ENCODE measurements around the gene ANK3.

ANK3 gene

GRCh38 chr10:60389413-60390025, at the start of gene ANK3:
ANK3 (minus strand) TSS chr10:60389875; CDS start chr10:60389538, 337 bp downstream.
- H3K4me3 ChIP-seq (ENCODE audit: low read depth in 1 of 5, low read length in 5 of 5): no peak within 1 kb of the TSS
- no peaks in the 10 kb centered on the region for H3K36me3 ChIP-seq (ENCODE audit: control insufficient read depth in 5 of 5, insufficient read depth in 5 of 5, low read length in 5 of 5)
- H3K9ac ChIP-seq (ENCODE audit: low read length in 5 of 5): no peak within 1 kb of the TSS
- no peak within 1 kb of the TSS for H3K27ac ChIP-seq (ENCODE audit: low read depth, low read length)
- H3K27me3 ChIP-seq (ENCODE audit: control insufficient read depth in 5 of 5, insufficient read depth in 4 of 5, low read length in 5 of 5): no peaks in the 10 kb centered on the region
- peaks cover 0 to 18% (median 7%) of the 10 kb centered on the region in 5 donors for H3K4me1 ChIP-seq (ENCODE audit: control insufficient read depth in 5 of 5, insufficient read depth in 5 of 5, low read length in 5 of 5)
- no peaks in the 10 kb centered on the region for H3K9me3 ChIP-seq (ENCODE audit: control insufficient read depth in 5 of 5, low read length in 5 of 5)

- Histone ChIP-seq H3K9me3 (ENCODE audit: control insufficient read depth in 5 of 5, low read length in 5 of 5) (no peaks in the 10 kb centered on the region), H3K4me1 (ENCODE audit: control insufficient read depth in 5 of 5, insufficient read depth in 5 of 5, low read length in 5 of 5) (no peaks in the 10 kb centered on the region), H3K9ac (ENCODE audit: low read length in 5 of 5) (no peak overlapping the region), H3K4me3 (ENCODE audit: low read depth in 1 of 5, low read length in 5 of 5) (no peak overlapping the region), H3K36me3 (ENCODE audit: control insufficient read depth in 5 of 5, insufficient read depth in 5 of 5, low read length in 5 of 5) (no peaks in the 10 kb centered on the region), H3K27me3 (ENCODE audit: control insufficient read depth in 5 of 5, insufficient read depth in 4 of 5, low read length in 5 of 5) (no peaks in the 10 kb centered on the region), H3K27ac (ENCODE audit: low read depth, low read length) (no peak overlapping the region)
These were observed 44.9 kb upstream of the ANK3 start for GRCh38 chr10:60434418-60435046.

GRCh38 chr10:60433684-60434083, 44.0 kb upstream of the ANK3 start:
- no peak overlapping the region for H3K27ac ChIP-seq (ENCODE audit: low read depth, low read length)
- H3K27me3 ChIP-seq (ENCODE audit: control insufficient read depth in 5 of 5, insufficient read depth in 4 of 5, low read length in 5 of 5): no peaks in the 10 kb centered on the region
- no peaks in the 10 kb centered on the region for H3K36me3 ChIP-seq (ENCODE audit: control insufficient read depth in 5 of 5, insufficient read depth in 5 of 5, low read length in 5 of 5)
- no peak overlapping the region for H3K4me3 ChIP-seq (ENCODE audit: low read depth in 1 of 5, low read length in 5 of 5)
- H3K9ac ChIP-seq (ENCODE audit: low read length in 5 of 5): no peak overlapping the region
- no peaks in the 10 kb centered on the region for H3K4me1 ChIP-seq (ENCODE audit: control insufficient read depth in 5 of 5, insufficient read depth in 5 of 5, low read length in 5 of 5)
- no peaks in the 10 kb centered on the region for H3K9me3 ChIP-seq (ENCODE audit: control insufficient read depth in 5 of 5, low read length in 5 of 5)

- Histone ChIP-seq H3K9ac (ENCODE audit: low read length in 5 of 5) (no peak overlapping the region), H3K36me3 (ENCODE audit: control insufficient read depth in 5 of 5, insufficient read depth in 5 of 5, low read length in 5 of 5) (no peaks in the 10 kb centered on the region), H3K9me3 (ENCODE audit: control insufficient read depth in 5 of 5, low read length in 5 of 5) (no peaks in the 10 kb centered on the region), H3K4me1 (ENCODE audit: control insufficient read depth in 5 of 5, insufficient read depth in 5 of 5, low read length in 5 of 5) (peaks cover 0 to 7% (median 0%) of the 10 kb centered on the region in 5 donors), H3K4me3 (ENCODE audit: low read depth in 1 of 5, low read length in 5 of 5) (no peak overlapping the region), H3K27ac (ENCODE audit: low read depth, low read length) (no peak overlapping the region), H3K27me3 (ENCODE audit: control insufficient read depth in 5 of 5, insufficient read depth in 4 of 5, low read length in 5 of 5) (no peaks in the 10 kb centered on the region)
These were observed 41.3 kb upstream of the ANK3 start for GRCh38 chr10:60430836-60431597.

- H3K4me3 ChIP-seq (ENCODE audit: low read depth in 1 of 5, low read length in 5 of 5): no peak overlapping the region
- no peaks in the 10 kb centered on the region for H3K9me3 ChIP-seq (ENCODE audit: control insufficient read depth in 5 of 5, low read length in 5 of 5)
- peaks cover 0 to 7% (median 0%) of the 10 kb centered on the region in 5 donors for H3K4me1 ChIP-seq (ENCODE audit: control insufficient read depth in 5 of 5, insufficient read depth in 5 of 5, low read length in 5 of 5)
- no peak overlapping the region for H3K27ac ChIP-seq (ENCODE audit: low read depth, low read length)
- H3K27me3 ChIP-seq (ENCODE audit: control insufficient read depth in 5 of 5, insufficient read depth in 4 of 5, low read length in 5 of 5): no peaks in the 10 kb centered on the region
- H3K36me3 ChIP-seq (ENCODE audit: control insufficient read depth in 5 of 5, insufficient read depth in 5 of 5, low read length in 5 of 5): no peaks in the 10 kb centered on the region
- no peak overlapping the region for H3K9ac ChIP-seq (ENCODE audit: low read length in 5 of 5)
These were observed 40.3 kb upstream of the ANK3 start for GRCh38 chr10:60430017-60430416.

DNA sequence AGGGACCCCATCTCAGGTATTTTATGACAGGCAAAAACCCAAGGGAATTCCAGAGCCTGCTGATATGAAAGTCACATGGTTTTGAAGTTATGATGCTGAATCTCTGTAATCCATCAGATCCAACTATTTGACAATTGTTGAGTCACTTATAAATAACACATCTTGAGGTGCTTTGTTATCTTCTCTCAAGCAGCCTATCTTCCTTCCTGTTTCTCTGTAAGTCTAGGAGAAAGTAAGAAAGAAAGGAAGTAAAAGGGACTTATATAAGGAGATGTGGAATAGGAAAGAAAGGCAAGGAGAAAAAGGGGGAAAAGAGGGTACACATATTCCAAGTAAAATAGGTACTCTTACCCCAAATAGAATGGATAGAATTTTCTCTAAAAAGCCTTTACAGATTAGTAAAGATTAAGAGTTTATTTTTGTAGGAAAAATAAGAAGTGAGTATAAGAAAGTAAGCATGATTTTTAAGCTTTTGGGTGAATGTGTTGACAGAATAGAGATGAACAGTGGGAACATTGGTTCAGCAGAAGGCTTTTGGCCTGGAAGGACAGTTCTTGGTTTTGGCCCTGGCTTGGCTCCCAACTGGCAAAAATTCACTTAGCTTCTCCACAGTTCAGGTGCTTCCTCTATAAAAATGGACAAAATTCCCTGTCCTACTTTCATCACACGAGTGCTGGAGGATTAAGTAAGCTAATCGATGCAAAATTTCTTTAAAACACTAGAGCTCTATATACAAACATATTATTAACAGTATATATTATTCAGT, 39.6 kb upstream of the ANK3 start:
- Histone ChIP-seq H3K9me3 (ENCODE audit: control insufficient read depth in 5 of 5, low read length in 5 of 5) (no peaks in the 10 kb centered on the region), H3K9ac (ENCODE audit: low read length in 5 of 5) (no peak overlapping the region), H3K27me3 (ENCODE audit: control insufficient read depth in 5 of 5, insufficient read depth in 4 of 5, low read length in 5 of 5) (no peaks in the 10 kb centered on the region), H3K36me3 (ENCODE audit: control insufficient read depth in 5 of 5, insufficient read depth in 5 of 5, low read length in 5 of 5) (no peaks in the 10 kb centered on the region), H3K4me1 (ENCODE audit: control insufficient read depth in 5 of 5, insufficient read depth in 5 of 5, low read length in 5 of 5) (peaks cover 0 to 7% (median 0%) of the 10 kb centered on the region in 5 donors), H3K4me3 (ENCODE audit: low read depth in 1 of 5, low read length in 5 of 5) (no peak overlapping the region), H3K27ac (ENCODE audit: low read depth, low read length) (no peak overlapping the region)

GRCh38 chr10:60428387-60428737, 38.7 kb upstream of the ANK3 start:
- H3K27me3 ChIP-seq (ENCODE audit: control insufficient read depth in 5 of 5, insufficient read depth in 4 of 5, low read length in 5 of 5): no peaks in the 10 kb centered on the region
- no peak overlapping the region for H3K27ac ChIP-seq (ENCODE audit: low read depth, low read length)
- no peak overlapping the region for H3K9ac ChIP-seq (ENCODE audit: low read length in 5 of 5)
- H3K4me1 ChIP-seq (ENCODE audit: control insufficient read depth in 5 of 5, insufficient read depth in 5 of 5, low read length in 5 of 5): peaks cover 0 to 7% (median 0%) of the 10 kb centered on the region in 5 donors
- no peaks in the 10 kb centered on the region for H3K36me3 ChIP-seq (ENCODE audit: control insufficient read depth in 5 of 5, insufficient read depth in 5 of 5, low read length in 5 of 5)
- no peaks in the 10 kb centered on the region for H3K9me3 ChIP-seq (ENCODE audit: control insufficient read depth in 5 of 5, low read length in 5 of 5)
- H3K4me3 ChIP-seq (ENCODE audit: low read depth in 1 of 5, low read length in 5 of 5): no peak overlapping the region

DNA sequence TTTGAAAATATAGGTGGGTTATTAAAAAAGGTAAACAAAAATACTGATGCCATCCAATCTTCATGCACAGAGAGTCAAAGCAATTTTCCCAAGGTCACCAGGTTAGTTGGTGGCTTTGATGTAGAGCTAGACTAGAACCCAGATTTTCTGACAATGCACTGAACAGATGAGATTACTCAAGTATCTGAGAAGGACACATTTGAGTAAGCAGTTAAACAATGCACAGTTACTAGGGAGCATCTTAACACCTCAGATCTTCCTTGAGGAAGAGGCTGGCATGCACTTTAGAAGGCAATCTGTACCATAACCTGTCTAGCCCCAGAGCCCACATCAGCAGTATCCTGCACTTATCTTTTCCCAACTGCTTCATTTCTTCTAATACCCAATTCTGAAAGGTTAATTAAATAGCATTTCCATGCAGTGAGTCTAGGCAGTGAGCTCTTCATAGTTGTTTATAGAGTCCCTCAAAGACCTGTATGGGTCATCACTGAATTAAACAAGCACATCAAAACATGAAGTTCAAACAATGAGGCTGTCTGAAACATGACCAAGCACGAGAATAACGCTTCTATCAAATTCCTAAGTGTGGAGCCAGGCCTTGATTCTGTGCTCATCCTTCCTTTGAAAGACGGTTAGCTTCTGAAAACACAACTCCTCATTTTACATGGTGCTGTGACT, 38.2 kb upstream of the ANK3 start:
- H3K27ac ChIP-seq (ENCODE audit: low read depth, low read length): no peak overlapping the region
- peaks cover 0 to 7% (median 0%) of the 10 kb centered on the region in 5 donors for H3K4me1 ChIP-seq (ENCODE audit: control insufficient read depth in 5 of 5, insufficient read depth in 5 of 5, low read length in 5 of 5)
- no peaks in the 10 kb centered on the region for H3K27me3 ChIP-seq (ENCODE audit: control insufficient read depth in 5 of 5, insufficient read depth in 4 of 5, low read length in 5 of 5)
- no peaks in the 10 kb centered on the region for H3K9me3 ChIP-seq (ENCODE audit: control insufficient read depth in 5 of 5, low read length in 5 of 5)
- H3K36me3 ChIP-seq (ENCODE audit: control insufficient read depth in 5 of 5, insufficient read depth in 5 of 5, low read length in 5 of 5): no peaks in the 10 kb centered on the region
- H3K4me3 ChIP-seq (ENCODE audit: low read depth in 1 of 5, low read length in 5 of 5): no peak overlapping the region
- no peak overlapping the region for H3K9ac ChIP-seq (ENCODE audit: low read length in 5 of 5)

DNA sequence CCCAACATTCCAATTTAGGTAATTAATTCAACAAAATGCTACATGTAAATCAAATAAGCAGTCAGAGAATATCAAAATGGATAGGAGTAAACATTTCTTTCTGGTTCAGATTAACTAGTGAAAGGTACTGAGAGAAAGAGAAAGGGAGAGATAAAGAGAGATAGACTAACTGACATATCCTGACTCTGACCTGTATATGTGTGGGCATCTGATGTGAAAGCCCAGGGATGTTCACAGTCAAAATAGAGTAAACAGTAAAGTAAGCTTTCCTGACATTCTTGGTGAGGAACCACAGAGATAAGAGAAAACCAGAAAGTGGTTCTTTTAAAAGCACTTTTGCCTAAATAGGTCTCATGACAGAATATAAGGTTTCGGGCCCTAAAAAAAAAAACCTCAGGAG, 37.5 kb upstream of the ANK3 start:
- H3K9me3 ChIP-seq (ENCODE audit: control insufficient read depth in 5 of 5, low read length in 5 of 5): no peaks in the 10 kb centered on the region
- no peaks in the 10 kb centered on the region for H3K36me3 ChIP-seq (ENCODE audit: control insufficient read depth in 5 of 5, insufficient read depth in 5 of 5, low read length in 5 of 5)
- no peak overlapping the region for H3K27ac ChIP-seq (ENCODE audit: low read depth, low read length)
- no peak overlapping the region for H3K9ac ChIP-seq (ENCODE audit: low read length in 5 of 5)
- no peak overlapping the region for H3K4me3 ChIP-seq (ENCODE audit: low read depth in 1 of 5, low read length in 5 of 5)
- no peaks in the 10 kb centered on the region for H3K27me3 ChIP-seq (ENCODE audit: control insufficient read depth in 5 of 5, insufficient read depth in 4 of 5, low read length in 5 of 5)
- peaks cover 0 to 7% (median 0%) of the 10 kb centered on the region in 5 donors for H3K4me1 ChIP-seq (ENCODE audit: control insufficient read depth in 5 of 5, insufficient read depth in 5 of 5, low read length in 5 of 5)
